HFF-Myc (cell line): ENCODE results near the gene POLE.

ENCODE experiments used
- DNase-seq: peaks from one replicate; pipeline ENCODE4 v3.0.0-alpha.2; 2011; ENCODE audit warnings: low read depth; ENCODE audit errors: extremely low read depth
- H3K4me3 ChIP-seq: replicated peaks from 2 replicates; pipeline ENCODE4 v1.5.1; 2011; ENCODE audit warnings: low read depth, mild to moderate bottlenecking, control low read depth, low read length
- TF ChIP-seq, protein P1 (sequence below): IDR thresholded peaks from 2 replicates; pipeline ENCODE4 v1.5.1; 2012; ENCODE audit warnings: mild to moderate bottlenecking, low read depth, low read length, control low read depth; ENCODE audit errors: missing control alignments

Gene POLE

DNA sequence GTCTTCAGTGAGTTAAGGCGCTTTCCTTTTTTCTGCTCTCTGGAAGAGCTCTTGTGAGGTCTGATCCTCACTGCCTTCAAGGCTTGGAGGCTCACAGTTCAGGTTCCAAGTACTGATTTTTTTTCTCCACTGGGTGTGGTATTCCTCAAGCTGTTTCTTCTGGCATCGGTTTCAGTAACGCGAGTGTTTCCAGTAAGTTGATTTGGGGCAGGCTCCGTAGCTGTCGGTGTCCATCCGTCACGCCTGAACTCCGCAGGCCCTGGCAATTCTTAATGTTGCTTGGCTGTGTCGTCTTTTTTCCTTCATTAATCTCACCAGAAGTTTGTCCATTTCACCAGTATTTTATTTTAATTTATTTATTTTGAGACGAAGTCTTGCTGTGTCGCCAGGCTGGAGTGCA is 107.4 kb downstream of the POLE start:
- DNase-seq: no peak
- TF ChIP-seq, protein P1, sequence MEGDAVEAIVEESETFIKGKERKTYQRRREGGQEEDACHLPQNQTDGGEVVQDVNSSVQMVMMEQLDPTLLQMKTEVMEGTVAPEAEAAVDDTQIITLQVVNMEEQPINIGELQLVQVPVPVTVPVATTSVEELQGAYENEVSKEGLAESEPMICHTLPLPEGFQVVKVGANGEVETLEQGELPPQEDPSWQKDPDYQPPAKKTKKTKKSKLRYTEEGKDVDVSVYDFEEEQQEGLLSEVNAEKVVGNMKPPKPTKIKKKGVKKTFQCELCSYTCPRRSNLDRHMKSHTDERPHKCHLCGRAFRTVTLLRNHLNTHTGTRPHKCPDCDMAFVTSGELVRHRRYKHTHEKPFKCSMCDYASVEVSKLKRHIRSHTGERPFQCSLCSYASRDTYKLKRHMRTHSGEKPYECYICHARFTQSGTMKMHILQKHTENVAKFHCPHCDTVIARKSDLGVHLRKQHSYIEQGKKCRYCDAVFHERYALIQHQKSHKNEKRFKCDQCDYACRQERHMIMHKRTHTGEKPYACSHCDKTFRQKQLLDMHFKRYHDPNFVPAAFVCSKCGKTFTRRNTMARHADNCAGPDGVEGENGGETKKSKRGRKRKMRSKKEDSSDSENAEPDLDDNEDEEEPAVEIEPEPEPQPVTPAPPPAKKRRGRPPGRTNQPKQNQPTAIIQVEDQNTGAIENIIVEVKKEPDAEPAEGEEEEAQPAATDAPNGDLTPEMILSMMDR: no peak
- H3K4me3 ChIP-seq: no peak overlapping the region

DNA sequence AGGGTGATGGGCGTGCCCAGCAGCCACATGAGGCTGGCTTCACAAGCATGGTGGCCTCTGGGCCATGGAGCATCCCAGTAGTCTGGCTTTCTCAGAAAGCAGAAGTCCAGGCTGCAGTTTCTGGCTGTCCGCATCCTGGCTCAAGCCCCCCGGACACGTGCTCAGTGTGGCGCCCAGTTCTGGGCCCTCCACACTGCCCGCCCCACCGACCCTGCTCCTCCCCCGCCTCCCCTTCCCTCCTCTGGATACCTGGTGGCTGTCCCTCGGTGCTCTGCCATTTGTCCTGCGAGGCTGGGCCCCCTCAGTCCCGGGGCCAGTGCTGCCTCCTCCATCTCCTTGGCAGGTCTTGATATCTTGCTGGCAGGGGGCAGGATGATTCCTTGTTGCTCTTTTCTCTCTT is 108.3 kb downstream of the POLE start:
- no peak overlapping the region for H3K4me3 ChIP-seq
- TF ChIP-seq, protein P1: no peak
- no peak for DNase-seq

DNA sequence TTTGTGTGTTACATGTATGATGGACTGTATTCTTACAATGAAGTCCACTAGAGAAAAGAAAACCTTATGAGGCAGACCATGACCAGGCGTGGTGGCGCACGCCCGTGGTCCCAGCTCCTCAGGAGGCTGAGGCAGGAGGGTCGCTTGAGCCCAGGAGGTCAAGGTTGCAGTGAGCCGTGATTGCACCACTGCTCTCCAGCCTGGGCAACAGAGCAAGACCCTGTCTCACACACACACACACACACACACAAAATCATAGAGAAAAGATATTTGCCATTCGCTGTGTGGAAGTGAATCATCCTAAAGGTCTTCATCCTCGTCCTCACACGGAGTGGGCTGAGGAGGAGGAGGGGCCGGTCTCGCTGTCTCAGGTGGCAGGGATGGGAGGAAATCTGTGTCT is 109.0 kb downstream of the POLE start:
- H3K4me3 ChIP-seq: no peak overlapping the region
- TF ChIP-seq, protein P1: no peak
- DNase-seq: no peak

DNA sequence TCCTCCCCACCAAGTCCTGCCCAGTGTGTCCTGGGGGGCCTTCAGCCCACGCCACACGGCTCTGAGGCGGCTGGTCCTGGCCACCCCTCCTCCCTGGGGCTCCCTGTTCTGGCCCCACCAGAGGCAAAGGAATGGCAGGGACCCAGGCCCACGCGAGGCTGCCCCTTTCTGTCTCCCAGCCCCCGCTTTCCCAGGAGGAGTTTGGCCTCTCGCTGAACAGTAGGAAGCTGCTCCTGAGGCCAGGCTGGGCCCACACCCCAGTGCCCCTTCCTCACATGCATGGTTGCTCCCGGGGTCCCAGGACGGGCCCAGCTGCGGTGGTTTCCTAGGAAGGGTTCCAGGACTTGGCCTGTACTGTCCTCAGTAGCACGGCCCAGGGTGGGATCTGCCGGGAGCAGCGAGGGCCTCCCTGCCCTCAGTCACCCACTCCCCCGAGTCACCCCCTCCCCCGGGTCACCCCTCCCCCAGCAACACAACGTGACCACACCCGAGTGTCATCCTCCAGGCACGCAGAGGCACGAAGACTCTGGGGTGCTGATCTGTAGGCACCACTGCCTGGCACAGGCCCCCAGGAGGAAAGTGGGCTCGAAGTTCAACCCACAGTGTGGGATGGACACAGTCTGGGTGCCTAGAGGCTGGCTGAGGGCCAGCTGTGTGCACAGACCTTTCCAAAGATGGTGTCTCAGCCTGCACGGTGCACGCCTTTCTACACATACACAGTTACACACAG is 109.8 kb downstream of the POLE start:
- no peak overlapping the region for H3K4me3 ChIP-seq
- DNase-seq: no peak
- TF ChIP-seq, protein P1: no peak

DNA sequence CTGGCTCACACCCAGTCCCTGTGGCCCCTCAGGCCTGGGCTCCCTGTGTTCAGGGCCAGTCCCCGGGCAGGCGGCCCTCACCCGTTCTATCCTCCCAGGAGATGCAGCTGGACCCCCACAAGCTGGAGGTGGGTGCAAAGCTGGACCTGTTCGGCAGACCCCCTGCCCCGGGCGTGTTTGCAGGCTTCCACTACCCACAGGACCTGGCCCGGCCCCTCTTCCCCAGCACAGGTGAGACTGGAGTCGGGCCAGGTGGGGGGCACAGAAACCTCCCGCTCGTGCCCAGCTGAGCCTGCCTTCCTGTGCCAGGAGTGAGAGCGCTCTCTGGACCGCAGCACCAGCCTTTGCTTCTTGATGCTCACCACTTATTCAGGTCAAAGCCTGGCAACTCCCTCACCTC is 110.4 kb downstream of the POLE start:
- H3K4me3 ChIP-seq: no peak overlapping the region
- no peak for DNase-seq
- TF ChIP-seq, protein P1: no peak

DNA sequence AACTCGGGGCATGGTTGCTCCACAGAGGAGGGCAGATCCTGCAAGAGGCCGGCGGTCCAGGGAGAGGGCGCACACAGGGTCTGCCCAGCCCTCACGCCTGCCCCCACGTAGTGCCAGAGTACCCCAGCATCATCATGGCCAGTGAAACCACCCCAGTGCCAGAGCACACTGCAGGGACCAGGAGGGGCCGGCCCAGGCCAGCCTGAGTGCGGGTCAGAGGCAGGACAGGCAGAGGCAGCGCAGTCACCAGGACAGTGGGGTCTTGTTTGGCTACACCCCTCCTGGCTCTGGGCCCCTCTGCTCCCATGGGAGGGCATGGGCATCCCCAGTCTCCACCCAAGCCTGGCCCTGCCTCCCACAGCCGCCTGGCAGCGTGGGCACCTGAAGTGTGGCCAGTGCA is 111.5 kb downstream of the POLE start:
- DNase-seq: no peak
- TF ChIP-seq, protein P1: no peak
- H3K4me3 ChIP-seq: no peak overlapping the region

DNA sequence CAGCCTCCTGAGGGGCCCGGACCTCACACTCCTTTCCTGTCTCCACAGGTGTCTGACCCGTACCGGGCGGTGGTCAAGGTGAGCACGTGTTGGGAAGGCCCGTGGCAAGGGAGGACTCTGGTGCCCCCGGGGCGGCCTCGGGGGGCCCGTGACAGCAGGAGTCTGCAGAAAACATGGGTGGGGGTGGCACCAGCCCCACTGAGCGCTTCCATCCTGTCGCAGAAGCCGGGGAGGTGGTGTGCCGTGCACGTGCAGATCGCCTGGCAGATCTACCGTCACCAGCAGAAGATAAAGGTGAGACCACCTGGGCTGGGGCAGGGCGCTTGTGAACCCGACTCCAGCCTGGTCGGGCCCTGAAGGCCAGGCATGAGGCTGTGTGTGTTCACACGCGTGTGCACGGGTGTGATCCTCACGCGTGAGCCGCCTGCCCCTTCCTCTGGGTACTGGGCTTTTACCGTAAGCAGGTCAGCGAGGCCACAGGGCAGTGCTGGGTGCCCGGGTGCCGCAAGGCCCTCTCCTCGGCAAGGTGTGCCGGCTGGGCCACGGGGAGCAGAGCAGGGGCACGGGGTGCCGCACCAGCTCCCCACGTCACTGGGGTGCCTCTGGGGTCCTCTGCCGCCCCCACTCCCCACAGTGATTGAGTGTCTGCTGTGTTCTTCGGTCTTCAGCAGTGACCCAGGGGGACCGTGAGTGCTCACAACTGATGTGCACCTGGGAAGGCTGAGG is 112.7 kb downstream of the POLE start:
- no peak for DNase-seq
- H3K4me3 ChIP-seq: no peak overlapping the region
- TF ChIP-seq, protein P1: no peak
